Subcutaneous abdominal adipose tissue (tissue), 5 donors: Measurements from ENCODE around the gene GALNTL6.
"Not testable (repeated sequence)": the region's sequence is repeated elsewhere in the genome, so short reads cannot be mapped to it uniquely, and the experiment has no call there.

ENCODE experiments used
- H3K27ac ChIP-seq: one replicate; pipeline ENCODE4 v1.7.0; 2013; ENCODE audit warnings: low read depth, mild to moderate bottlenecking, inconsistent platforms, low read length, moderate library complexity
- H3K27me3 ChIP-seq, 5 donors: one replicate each; pipeline ENCODE4 v1.7.0; 2013; ENCODE audit warnings: low read length in 5 of 5, inconsistent platforms in 1 of 5; ENCODE audit not compliant: control insufficient read depth in 5 of 5, insufficient read depth in 4 of 5
- H3K36me3 ChIP-seq, 5 donors: one replicate each; pipeline ENCODE4 v1.7.0; 2013; ENCODE audit warnings: low read length in 5 of 5; ENCODE audit not compliant: control insufficient read depth in 5 of 5, insufficient read depth in 5 of 5
- H3K4me1 ChIP-seq, 5 donors: one replicate each; pipeline ENCODE4 v1.7.0; 2013; ENCODE audit warnings: low read length in 5 of 5, mild to moderate bottlenecking in 3 of 5, moderate library complexity in 1 of 5; ENCODE audit not compliant: control insufficient read depth in 5 of 5, insufficient read depth in 5 of 5
- H3K4me3 ChIP-seq, 5 donors: one replicate each; pipeline ENCODE4 v1.7.0; 2013; ENCODE audit warnings: low read length in 5 of 5, low read depth in 1 of 5
- H3K9ac ChIP-seq, 5 donors: one replicate each; pipeline ENCODE4 v1.7.0; 2013; ENCODE audit warnings: low read length in 5 of 5, mild to moderate bottlenecking in 4 of 5, moderate library complexity in 3 of 5
- H3K9me3 ChIP-seq, 5 donors: one replicate each; pipeline ENCODE4 v1.7.0; 2013; ENCODE audit warnings: low read length in 5 of 5; ENCODE audit not compliant: control insufficient read depth in 5 of 5
- donor health status: healthy.
- donor health status: healthy.
- donor health status: healthy.
- donor health status: healthy.
- donor health status: healthy.

Gene GALNTL6

DNA sequence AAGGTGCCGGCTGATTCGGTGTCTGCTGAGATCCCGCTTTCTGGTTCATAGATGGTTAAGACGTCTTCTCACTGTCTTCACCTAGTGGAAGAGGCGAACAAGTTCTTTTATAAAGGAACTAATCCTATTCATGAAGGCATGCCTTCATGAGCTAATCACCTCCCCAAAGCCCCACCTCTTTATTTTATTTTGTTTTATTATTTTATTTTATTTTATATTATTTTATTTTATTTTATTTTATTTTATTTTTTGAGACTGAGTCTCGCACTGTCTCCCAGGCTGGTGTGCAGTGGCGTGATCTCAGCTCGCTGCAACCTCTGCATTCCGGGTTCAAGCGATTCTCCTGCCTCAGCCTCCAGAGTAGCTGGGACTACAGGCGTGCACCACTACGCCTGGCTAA lies 615.8 kb downstream of the GALNTL6 start:
- not testable (repeated sequence) for H3K9ac ChIP-seq, H3K27me3 ChIP-seq, H3K4me1 ChIP-seq, H3K27ac ChIP-seq, H3K9me3 ChIP-seq, H3K4me3 ChIP-seq, H3K36me3 ChIP-seq

DNA sequence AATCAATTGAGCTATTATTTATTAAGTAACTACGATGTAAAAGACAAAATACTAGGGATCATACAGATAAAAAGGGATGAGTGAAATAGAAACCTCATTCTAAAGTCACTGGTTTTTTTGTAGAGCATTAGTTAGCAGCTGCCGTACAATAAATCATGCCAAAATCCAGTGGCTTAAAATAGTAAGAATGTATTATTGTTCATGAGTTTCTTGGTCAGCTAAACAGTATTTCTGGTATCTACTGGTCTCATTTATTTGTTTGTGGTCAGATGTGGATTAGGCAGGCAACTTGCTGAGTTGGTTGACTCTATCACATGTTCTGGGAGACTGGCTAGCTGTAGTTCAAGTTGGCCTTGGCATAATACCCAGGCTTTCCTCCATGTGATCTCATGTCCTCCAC lies 667.3 kb downstream of the GALNTL6 start:
- no peaks in the 10 kb centered on the region for H3K4me1 ChIP-seq
- no peaks in the 10 kb centered on the region for H3K36me3 ChIP-seq
- H3K27ac ChIP-seq, result no peak overlapping the region
- no peak overlapping the region for H3K4me3 ChIP-seq
- H3K9ac ChIP-seq, result no peak overlapping the region
- H3K27me3 ChIP-seq, result no peaks in the 10 kb centered on the region
- H3K9me3 ChIP-seq, result peaks cover 0 to 12% (median 3%) of the 10 kb centered on the region in 5 donors

DNA sequence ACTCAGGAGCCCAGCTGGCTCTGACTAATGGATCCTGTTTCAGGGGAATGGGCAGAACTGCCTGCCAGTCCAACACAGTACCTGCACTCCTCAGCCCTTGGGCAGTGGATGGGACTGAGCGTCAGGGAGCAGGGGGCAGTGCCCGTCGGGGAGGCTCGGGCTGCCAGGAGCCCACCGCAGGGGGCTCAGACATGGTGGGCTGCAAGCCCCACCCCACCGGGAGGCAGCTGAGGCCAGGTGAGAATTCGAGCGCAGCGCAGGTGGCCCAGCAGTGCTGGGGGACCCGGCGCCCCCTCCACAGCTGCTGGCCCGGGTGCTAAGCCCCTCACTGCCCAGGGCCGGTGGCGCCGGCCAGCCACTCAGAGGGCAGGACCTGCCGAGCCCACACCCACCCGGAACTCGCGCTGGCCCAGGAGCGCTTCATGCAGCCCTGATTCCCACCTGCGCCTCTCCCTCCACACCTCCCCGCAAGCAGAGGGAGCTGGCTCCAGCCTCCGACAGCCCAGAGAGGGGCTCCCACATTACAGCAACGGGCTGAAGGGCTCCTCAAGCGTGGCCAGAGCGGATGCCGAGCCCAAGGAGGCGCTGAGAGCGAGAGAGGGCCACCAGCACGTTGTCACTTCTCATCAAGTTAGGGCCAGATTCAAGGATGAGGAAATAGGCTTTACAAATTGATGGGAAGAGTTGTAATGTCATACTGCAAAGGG lies 668.8 kb downstream of the GALNTL6 start:
- no peak overlapping the region for H3K4me3 ChIP-seq
- no peak overlapping the region for H3K27ac ChIP-seq
- no peak overlapping the region for H3K9ac ChIP-seq
- no peaks in the 10 kb centered on the region for H3K36me3 ChIP-seq
- H3K27me3 ChIP-seq, result no peaks in the 10 kb centered on the region
- no peaks in the 10 kb centered on the region for H3K4me1 ChIP-seq
- peaks cover 0 to 12% (median 3%) of the 10 kb centered on the region in 5 donors for H3K9me3 ChIP-seq

DNA sequence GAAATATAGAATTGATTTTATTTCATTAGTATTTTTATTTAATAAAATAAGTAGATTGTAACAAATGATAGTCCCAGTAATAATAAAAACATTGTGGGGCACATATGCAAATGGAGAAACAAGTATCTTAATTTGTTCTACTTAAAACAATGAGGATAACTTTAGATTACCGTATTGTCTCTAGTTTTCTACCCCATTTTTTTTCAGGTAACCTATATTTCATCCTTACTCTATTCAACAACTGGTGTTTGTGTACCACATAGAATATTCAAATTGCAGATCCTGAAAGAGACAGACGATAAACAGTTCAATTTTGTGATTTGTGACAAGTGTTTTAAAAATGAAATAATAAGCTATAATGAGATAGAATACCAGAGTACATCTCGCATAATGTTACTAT lies 671.8 kb downstream of the GALNTL6 start:
- Histone ChIP-seq H3K4me3 (no peak overlapping the region), H3K9ac (no peak overlapping the region), H3K27me3 (no peaks in the 10 kb centered on the region), H3K27ac (no peak overlapping the region), H3K36me3 (no peaks in the 10 kb centered on the region), H3K9me3 (peaks cover 0 to 11% (median 3%) of the 10 kb centered on the region in 5 donors), H3K4me1 (no peaks in the 10 kb centered on the region)

DNA sequence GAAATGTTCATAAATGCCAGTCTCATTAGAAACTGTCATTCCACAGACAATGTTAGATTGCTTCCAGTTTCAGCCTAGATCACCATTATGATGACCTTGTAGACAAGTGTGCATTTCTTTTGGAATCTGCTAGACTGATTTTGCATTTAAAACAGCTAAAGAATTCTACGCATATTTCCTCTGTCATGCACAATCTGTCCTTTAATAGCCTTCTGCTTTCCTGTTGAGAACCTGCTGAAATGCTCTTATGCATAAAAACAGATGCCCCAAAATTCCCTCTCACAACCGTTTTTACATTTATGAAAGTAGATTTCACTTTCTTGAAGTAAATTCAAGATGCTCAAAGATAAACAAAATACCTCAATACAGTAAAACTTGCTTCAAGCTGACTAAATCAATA lies 673.3 kb downstream of the GALNTL6 start:
- H3K4me1 ChIP-seq, result no peaks in the 10 kb centered on the region
- no peaks in the 10 kb centered on the region for H3K36me3 ChIP-seq
- no peak overlapping the region for H3K27ac ChIP-seq
- peaks cover 0 to 8% (median 3%) of the 10 kb centered on the region in 5 donors for H3K9me3 ChIP-seq
- no peaks in the 10 kb centered on the region for H3K27me3 ChIP-seq
- H3K9ac ChIP-seq, result no peak overlapping the region
- H3K4me3 ChIP-seq, result no peak overlapping the region

DNA sequence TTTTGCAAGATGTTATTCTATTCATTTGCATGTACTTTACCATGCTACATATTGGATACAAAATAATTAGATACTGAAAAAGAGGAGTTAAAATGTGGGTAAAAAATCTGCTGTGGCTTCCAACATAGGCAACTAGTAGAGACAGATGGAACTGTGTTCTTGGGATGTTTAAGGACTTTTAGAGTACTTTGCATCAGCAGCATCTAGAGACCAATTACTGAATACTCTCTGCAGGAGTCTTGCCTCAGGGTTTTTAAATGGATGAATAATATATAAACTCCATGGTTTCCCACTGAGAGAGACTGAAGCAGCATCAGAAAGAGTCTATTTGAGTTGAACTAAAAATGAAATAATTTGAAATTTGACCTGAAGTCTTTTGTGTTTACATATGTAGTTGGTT lies 676.7 kb downstream of the GALNTL6 start:
- no peak overlapping the region for H3K27ac ChIP-seq

DNA sequence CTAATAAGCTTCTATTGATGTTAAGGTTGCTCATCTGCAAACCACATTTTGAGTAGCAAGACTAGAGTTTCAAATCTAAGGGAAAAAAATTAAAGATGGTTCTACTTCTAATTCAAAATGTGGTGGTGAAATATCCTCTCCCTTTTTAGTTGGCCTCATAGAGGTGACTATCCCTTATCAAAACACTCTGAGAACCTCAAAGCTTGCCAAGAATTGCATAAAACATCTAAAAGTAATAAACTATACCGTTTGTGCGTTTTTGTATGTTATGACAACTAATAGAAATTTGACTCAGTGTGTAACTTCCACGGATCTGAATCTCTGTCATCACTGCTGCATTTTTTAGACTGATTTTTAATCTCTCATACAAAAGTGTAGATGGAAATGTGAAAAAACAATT lies 682.6 kb downstream of the GALNTL6 start:
- Histone ChIP-seq H3K27me3 (no peaks in the 10 kb centered on the region), H3K36me3 (no peaks in the 10 kb centered on the region), H3K9ac (no peak overlapping the region), H3K27ac (no peak overlapping the region), H3K4me1 (no peaks in the 10 kb centered on the region), H3K4me3 (no peak overlapping the region), H3K9me3 (no peaks in the 10 kb centered on the region)

More for the DNA sequence above, 676.7 kb downstream of the GALNTL6 start:
- H3K9ac ChIP-seq, result no peak overlapping the region
- no peaks in the 10 kb centered on the region for H3K4me1 ChIP-seq
- H3K36me3 ChIP-seq, result no peaks in the 10 kb centered on the region
- H3K4me3 ChIP-seq, result no peak overlapping the region
- no peaks in the 10 kb centered on the region for H3K9me3 ChIP-seq
- H3K27me3 ChIP-seq, result no peaks in the 10 kb centered on the region

DNA sequence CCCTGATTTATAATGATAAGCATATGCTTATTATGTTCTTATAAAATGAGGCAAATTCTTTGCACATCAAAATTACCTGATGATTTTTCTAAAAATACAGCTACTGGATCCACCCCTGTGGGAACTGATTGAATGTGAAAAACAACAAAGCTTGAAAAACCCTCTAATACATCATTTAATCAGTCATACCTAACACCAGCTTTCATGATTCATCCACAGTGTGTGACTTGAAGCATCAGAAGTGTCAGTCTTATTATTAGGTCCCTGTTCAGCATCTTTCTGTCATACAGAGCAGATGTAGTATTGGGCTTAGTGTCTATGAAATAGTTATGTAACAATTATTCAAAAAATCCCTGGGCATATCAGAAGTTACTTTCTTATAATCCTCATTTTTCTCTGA lies 684.1 kb downstream of the GALNTL6 start:
- Histone ChIP-seq H3K9ac (no peak overlapping the region), H3K9me3 (no peaks in the 10 kb centered on the region), H3K4me1 (no peaks in the 10 kb centered on the region), H3K27me3 (no peaks in the 10 kb centered on the region), H3K4me3 (no peak overlapping the region), H3K36me3 (no peaks in the 10 kb centered on the region), H3K27ac (no peak overlapping the region)

DNA sequence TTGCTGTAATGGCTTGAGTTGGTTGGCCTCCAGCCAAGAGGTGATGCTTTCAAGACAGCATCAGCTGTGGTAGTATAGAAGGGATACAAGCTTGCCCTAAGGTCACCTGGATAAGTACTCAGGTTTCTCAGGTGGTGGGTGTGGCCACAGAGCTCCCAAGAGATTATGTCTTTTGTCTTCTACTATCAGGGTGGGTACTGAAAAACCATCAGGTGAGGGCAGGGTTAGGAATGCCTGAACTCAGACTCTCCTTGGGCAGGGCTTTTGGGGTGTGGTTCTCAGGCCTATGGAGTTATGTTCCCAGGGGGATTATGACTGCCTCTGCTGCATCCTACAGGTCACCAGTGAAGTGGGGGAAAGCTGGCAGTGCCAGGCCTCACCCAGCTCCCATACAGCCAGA lies 700.8 kb downstream of the GALNTL6 start:
- Histone ChIP-seq H3K27ac (no peak overlapping the region), H3K27me3 (no peaks in the 10 kb centered on the region), H3K9ac (no peak overlapping the region), H3K36me3 (no peaks in the 10 kb centered on the region), H3K4me3 (no peak overlapping the region), H3K4me1 (peaks cover 0 to 3% (median 0%) of the 10 kb centered on the region in 5 donors), H3K9me3 (peaks cover 0 to 3% (median 0%) of the 10 kb centered on the region in 5 donors)

DNA sequence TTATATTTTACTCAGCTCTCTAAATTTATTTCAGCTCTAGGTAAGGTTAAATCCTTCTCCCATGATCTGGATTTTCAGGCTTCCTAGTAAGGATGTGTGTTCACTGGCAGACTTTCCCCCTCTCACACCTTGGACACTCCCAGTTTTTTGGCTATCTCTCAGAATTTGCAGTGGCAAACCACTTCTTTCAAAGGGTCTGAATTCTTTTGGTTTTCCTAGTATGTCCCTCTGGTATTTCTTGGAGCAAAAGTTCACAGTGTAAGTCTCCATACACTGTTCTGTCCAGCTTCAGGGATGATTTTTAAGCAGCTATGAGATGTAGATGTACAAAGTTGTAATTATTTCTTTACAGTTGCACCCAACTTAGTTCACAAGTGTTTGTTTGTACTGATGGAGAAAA lies 701.6 kb downstream of the GALNTL6 start:
- Histone ChIP-seq H3K9me3 (no peaks in the 10 kb centered on the region), H3K27ac (no peak overlapping the region), H3K4me3 (no peak overlapping the region), H3K27me3 (no peaks in the 10 kb centered on the region), H3K4me1 (peaks cover 0 to 3% (median 0%) of the 10 kb centered on the region in 5 donors), H3K9ac (no peak overlapping the region), H3K36me3 (no peaks in the 10 kb centered on the region)
